Lower leg skin (tissue), 3 donors: ENCODE measurements around the gene NCAM1.

Source experiments
- POLR2A ChIP-seq, 2 donors: fragments of 450-650 bp; IDR thresholded peaks; one replicate each; pipeline ENCODE4 v1.6.1; 2016 to 2017; ENCODE audit warnings: antibody characterized with exemption in 2 of 2, mild to moderate bottlenecking in 1 of 2, moderate library complexity in 1 of 2
- TF ChIP-seq, protein P1 (sequence below), 3 donors: fragments of 450-650 bp; IDR thresholded peaks; one replicate each; pipeline ENCODE4 v1.5.1; 2016; ENCODE audit warnings: antibody characterized with exemption in 3 of 3, mild to moderate bottlenecking in 3 of 3, moderate library complexity in 2 of 3

DNA sequence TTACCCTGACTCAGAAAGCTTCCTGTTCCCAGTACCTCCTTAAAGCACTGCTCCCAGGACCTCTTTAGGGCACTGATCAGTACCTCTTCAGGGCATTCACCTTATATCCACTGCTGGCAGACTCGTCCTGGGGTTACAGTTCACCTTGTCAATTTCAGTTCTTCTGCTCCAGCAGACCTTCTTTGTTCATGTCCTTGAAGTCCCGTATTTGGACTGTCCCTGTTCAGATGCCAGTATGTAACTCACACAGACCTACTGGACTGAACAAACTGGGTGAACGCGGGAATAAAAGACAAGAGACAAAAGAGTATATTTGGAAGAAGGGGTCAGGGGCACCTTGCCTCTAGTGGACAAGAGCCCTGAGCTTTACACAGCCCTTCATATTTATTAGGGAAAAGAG is 31.8 kb upstream of the NCAM1 start:
- TF ChIP-seq, protein P1, sequence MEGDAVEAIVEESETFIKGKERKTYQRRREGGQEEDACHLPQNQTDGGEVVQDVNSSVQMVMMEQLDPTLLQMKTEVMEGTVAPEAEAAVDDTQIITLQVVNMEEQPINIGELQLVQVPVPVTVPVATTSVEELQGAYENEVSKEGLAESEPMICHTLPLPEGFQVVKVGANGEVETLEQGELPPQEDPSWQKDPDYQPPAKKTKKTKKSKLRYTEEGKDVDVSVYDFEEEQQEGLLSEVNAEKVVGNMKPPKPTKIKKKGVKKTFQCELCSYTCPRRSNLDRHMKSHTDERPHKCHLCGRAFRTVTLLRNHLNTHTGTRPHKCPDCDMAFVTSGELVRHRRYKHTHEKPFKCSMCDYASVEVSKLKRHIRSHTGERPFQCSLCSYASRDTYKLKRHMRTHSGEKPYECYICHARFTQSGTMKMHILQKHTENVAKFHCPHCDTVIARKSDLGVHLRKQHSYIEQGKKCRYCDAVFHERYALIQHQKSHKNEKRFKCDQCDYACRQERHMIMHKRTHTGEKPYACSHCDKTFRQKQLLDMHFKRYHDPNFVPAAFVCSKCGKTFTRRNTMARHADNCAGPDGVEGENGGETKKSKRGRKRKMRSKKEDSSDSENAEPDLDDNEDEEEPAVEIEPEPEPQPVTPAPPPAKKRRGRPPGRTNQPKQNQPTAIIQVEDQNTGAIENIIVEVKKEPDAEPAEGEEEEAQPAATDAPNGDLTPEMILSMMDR (IDR thresholded peaks at IDR 0.05) = no peak
- no peak for TF ChIP-seq POLR2A (IDR thresholded peaks at IDR 0.05)
